Medulla oblongata (tissue), 1 donor: ENCODE measurements around the gene NPHS2.

Experiments
- DNase-seq: peaks from one replicate; pipeline ENCODE4 v3.0.0-alpha.2; 2015; ENCODE audit errors: extremely low spot score

The NPHS2 gene

GRCh38 chr1:179575497-179576314 is at the start of gene NPHS2:
TSS of gene NPHS2 (minus strand) at chr1:179575948. CDS start at chr1:179575864, 84 bp downstream.
- DNase-seq: no peak

DNA sequence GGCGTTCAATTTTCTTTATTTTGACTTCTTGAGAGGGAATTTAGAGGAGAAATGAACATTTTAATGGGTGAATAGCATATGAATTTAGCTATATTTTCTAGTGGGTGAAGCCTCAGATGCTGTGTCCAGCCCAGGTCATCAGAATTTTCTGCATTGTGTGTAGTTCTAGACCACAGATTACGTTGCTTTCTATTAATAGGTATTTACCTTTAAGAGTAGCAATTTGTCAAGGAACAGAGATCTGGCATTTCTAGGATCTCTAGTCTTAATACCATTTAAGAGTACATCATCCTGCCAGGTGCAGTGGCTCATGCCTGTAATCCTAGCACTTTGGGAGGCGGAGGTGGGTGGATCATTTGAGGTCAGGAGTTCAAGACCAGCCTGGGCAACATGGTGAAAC is 36.6 kb upstream of the NPHS2 start:
- DNase-seq: no peak

DNA sequence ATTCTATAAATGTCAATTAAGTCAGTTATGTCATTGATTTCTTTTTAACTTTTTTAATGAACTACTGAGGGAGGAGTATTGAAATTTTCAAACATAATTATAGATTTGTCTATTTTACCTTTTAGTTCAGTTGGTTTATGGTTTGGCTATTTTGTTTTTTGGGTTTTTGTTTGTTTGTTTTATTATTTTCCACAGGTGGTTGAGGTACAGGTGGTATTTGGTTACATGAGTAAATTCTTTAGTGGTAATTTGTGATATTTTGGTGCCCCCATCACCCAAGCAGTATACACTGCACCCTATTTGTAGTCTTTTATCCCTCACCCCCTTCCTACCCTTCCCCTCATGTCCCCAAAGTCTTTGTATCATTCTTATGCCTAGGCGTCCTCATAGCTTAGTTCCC is 25.3 kb upstream of the NPHS2 start:
- no peak for DNase-seq

DNA sequence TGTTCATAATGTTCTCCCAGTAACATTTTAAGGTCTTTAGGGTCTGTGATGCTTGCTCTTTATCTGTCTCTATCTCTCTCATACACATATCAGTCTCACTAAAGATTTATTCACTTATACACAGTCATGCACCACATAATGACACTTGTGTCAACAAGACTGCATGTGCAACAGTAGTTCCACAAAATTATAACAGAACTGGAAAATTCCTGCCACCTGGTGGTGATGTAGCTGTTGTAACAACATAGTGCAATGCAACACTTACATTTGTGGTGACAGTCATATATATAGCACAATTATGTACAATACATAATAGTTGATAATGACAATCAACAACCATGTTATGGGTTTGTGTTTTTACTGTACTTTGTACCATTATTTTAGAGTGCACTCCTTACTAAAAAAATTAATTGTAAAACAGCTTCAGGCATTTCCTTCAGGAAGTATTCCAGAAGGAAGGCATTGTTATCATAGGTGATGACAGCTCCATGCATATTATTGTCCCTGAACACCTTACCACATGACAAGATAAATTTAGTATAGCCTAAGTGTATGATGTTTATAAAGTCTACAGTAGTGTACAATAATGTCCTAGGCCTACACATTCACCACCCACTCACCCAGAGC is 24.0 kb upstream of the NPHS2 start:
- no peak for DNase-seq

GRCh38 chr1:179598631-179599030 is 22.9 kb upstream of the NPHS2 start:
- no peak for DNase-seq

DNA sequence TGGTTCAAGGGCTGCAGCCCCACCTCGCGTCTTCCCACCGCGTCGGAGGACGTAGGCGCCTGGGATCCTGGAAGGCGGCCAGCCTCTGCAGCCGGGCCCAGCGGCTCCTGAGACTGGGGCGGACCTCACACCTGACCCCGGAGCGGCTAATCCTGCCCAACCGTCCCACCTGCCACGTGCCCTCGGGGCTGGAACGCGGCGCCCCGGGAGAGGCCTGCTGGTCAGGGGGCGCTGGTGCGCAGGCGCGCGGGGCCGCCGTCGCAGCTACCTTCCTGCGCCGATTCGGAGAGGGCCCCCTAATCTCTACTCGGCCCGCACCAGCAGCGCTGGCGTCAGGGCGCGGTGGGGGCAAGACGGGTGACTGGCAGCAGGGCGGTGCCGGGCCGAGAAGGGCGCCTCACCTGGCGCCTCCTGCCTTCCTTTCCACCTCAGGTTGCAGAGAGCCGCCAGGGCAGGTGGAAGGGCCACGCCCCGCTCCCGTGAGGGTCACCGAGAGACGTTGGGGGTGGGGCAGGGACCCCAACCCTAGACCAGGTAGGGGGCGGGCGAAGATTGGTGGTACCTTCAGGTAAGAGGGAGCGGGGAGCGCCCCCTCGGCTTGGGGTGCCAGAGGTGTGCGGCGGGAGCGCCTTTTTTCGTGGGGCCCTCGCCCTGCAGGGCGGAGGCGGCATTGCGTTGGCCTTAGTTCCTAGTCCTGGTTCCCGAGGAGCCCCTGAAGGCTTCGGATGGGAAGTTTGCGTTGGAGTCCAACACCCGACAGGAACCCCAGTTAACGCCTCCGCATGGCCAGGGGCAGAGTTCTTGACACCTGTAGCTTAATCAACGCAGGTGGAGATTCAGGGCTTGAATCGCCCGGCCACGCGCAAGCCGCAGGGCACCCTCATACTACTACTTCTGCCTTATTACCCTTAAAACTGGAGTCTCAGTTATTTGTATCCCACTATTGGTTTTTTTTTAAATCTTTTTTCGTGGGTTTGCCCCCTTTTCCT is 16.1 kb upstream of the NPHS2 start, which contains the start of gene TDRD5:
Gene TDRD5 (plus strand): TSS at position 241 of the 989 bp plus-strand sequence. CDS start 784 bp downstream, outside the sequence.
- no peak for DNase-seq

- DNase-seq: no peak
Observed at GRCh38 chr1:179591253-179591591, 15.5 kb upstream of the NPHS2 start.

GRCh38 chr1:179590671-179591070 is 14.9 kb upstream of the NPHS2 start:
- DNase-seq: no peak

DNA sequence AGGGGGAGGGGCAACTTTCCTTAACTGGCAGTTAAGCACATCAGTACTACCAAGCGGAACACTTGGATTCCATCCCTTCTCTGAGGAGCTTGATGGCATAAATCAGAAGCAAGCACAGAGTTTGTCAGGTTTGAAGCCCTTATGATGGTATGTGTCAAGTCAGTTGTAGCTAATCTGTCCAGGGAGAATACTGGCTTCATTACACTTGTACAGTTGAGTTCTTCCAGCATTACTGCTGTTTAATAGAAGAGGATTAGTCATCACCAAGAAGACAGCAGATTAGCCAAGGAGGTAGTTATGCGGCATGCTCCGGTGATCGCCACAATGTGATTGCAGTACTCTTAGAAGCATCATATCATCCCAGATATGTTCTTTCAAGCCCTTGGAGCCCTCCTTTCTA is 13.8 kb upstream of the NPHS2 start:
- DNase-seq: no peak

GRCh38 chr1:179588425-179589024 is 12.8 kb upstream of the NPHS2 start:
- no peak for DNase-seq

GRCh38 chr1:179587336-179587735 is 11.6 kb upstream of the NPHS2 start:
- no peak for DNase-seq

DNA sequence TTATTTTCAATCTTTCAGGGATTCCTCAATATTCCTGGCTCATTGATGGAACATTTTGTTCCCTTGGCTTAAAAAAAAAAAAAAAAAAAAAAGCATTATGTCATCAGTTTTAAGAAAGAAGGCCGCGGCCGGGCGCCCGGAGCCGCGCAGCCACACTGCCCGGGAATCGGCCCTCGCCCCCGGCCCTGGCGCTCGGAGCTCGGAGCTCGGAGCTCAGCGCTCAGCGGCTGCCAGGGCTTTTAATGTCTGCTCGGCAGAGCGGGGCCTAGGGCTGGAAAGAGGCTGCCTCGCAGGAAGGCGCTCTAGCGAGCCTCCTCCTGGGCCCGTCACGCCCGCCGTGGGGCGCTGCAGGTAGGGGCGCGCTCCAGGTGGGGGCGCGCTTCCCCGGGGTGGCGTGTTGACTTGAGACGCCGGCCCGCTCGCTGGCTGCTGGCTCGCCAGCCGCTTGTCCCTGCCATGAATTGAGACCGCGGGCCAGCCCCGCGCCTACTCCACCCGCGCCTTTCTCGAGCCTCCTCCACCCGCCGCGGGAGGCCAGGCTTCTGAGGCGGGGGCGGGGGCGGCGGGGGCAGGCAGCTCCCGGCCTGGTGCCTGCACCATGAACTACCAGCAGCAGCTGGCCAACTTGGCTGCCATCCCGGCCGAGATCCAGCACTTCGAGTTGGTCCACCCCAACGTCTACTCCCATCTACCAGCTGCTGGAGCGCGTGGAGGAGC is 10.5 kb upstream of the NPHS2 start:
- peak; percentile 31 for DNase-seq

DNA sequence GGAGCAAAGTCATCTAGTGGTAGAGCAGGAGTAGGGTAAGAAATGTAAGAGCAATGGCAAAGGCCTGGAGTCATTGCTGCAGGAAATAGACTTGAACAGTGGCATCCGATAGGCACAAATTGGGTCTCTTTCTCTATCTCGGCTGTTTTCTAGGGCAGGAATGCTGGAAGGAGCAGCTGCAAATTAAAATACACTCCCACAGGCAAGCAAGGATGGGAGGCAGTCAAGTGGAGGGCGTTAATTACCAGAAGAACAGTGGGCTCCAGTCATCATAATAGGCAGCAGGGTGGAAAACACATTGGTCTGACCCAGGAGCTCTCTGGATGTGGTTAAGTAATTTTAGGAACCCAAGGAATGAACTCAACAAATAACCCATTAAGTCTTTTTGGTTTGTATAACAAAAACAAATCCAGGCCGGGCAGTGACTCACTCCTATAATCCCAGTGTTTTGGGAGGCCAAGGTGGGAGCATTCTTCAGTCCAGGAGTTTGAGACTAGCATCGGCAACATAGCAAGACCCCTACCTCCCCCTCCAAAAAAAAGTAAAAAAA is 8.1 kb upstream of the NPHS2 start:
- no peak for DNase-seq

DNA sequence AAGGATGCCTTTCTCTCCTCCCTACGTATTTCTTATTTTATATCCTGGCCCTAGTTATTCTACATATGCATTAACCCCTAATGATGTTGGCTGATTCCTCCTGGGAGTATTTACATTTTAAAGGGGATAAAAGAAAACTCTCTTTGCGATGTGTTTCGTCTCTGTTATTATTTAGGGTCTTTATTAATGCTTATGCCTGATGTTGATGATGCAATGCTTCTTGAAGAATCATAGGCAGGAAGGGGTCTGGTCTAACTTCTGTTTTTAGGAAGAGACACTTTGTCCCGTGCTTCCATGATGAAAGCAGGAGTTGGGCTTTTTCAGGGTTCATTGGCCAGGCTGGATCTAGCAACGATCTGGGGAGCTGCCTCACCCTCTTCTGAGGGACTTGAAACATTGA is 761 bp upstream of the NPHS2 start:
- DNase-seq: no peak

DNA sequence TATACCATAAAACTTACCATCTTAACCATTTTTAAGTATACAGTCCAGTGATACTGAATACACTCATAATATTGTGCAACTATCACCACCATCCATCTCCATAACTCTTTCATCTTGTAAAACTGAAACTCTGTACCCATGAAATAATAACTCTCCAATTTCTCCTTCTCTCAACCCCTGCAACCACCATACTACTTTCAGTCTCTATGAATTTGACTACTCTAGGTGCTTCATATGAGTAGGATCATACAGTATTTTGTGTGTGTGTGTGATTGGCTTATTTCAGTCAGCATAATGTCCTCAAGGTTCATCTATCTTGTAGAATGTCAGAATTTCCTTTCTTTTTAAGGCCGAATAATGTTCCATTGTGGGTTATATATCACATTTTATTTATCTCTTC is 17.7 kb downstream of the NPHS2 start:
- DNase-seq: no peak

DNA sequence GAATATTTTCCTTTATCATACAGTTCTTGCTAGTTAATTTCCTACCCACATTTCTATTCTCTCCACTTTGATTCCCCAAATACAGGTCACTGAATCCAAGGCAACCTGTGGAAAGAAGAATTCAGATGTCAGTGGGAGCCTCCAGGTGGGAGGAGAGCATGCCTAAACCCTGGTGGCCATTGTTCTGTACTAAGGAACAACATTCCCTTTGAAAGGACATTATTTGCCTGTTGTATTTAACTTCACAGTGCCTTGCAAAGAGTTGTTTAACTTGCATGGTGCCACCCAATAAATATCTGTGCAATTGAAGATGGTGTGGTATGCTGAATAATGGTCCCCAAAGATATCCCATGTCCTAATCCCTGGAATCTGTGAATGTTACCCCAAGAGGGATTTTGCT is 21.3 kb downstream of the NPHS2 start:
- no peak for DNase-seq

- DNase-seq: no peak
Observed at GRCh38 chr1:179550746-179551682, 24.7 kb downstream of the NPHS2 start.

DNA sequence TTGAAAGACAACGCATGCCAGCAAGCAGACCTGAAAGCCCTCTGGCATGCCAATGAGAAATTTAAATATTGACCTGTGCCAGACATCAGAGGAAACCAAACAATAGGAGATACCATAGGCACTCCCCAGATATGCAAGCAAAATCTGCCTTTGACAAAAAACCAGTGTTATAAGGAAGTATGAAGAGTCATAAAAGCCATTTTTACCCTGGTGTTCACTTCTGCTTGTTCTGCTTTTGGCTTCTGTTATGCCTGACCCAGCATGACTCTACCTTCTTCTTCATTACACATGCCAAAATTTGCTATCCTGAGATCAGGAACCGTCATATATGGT is 26.4 kb downstream of the NPHS2 start:
- no peak for DNase-seq

GRCh38 chr1:179548666-179549367 is 26.9 kb downstream of the NPHS2 start:
- no peak for DNase-seq
